Sigmoid colon (tissue), 4 donors: ENCODE measurements around the gene CDK15.

Experiments
- CTCF ChIP-seq, 4 experiments: fragments of 450-650 bp in 3 of 4; fragments of 200-600 bp in 1 of 4; IDR thresholded peaks; one replicate each; pipeline ENCODE4 v1.5.1; 2016 to 2019; ENCODE audit warnings: antibody characterized with exemption in 4 of 4, mild to moderate bottlenecking in 3 of 4, moderate library complexity in 2 of 4
- POLR2AphosphoS5 ChIP-seq, 4 donors: sonication (generic); formaldehyde crosslinking; IDR thresholded peaks; one replicate each; pipeline ENCODE4 v1.6.1; 2017; ENCODE audit warnings: antibody characterized with exemption in 4 of 4

- TF ChIP-seq CTCF (IDR thresholded peaks at IDR 0.05) (no peak), POLR2AphosphoS5 (IDR thresholded peaks at IDR 0.05) (no peak)
Measured at GRCh38 chr2:201930831-201931230, 124.5 kb downstream of the CDK15 start.
